HepG2 (cell line): ENCODE data around the gene XRCC5. TPM values are rescaled to one million over a fixed set of nuclear protein-coding genes. Genes with fewer than 3 reads are reported as not detected.

Experiments used
- ATAC-seq: fragments of 200-7000 bp; cut with Tn5 transposase; 3 replicates; pipeline ENCODE4 v1.9.1; 2020; ENCODE audit warnings: mild to moderate bottlenecking, moderate library complexity
- BruUV-seq: library from RNA; stranded (reverse); fragments of 400-500 nt; replicated peaks from 2 replicates; lab custom pipeline; 2021; lab: Mats Ljungman, UMichigan
- CTCF ChIA-PET: fragments of 300-600 bp; formaldehyde crosslinking; extraction: SDS; loops from one replicate; lab custom pipeline; 2021; ENCODE audit warnings: low total read pairs, inconsistent platforms, low intra/inter-chr PET ratio; lab: Yijun Ruan, JAX
- POLR2A ChIA-PET: fragments of 350-600 bp; sonication (Branson Sonifier 250); formaldehyde crosslinking; loops from one replicate; lab custom pipeline; 2020; ENCODE audit warnings: antibody characterized with exemption, inconsistent platforms; lab: Yijun Ruan, JAX
- DNase-seq: peaks from one replicate; pipeline ENCODE4 v3.0.0-alpha.2; 2015; ENCODE audit warnings: low spot score
- FAIRE-seq: peaks from 3 replicates; lab custom pipeline; 2011; peaks lifted over from hg19 to GRCh38; lab: Jason Lieb, UNC
- H2AFZ ChIP-seq: one replicate; pipeline ENCODE4 v1.6.1; 2011; ENCODE audit warnings: low read length, inconsistent platforms
- H3K27ac ChIP-seq: fragments of 300-600 bp; 3 replicates; pipeline ENCODE4 v1.8.0; 2011; ENCODE audit warnings: mixed run types, mild to moderate bottlenecking, mixed read lengths, low read length, inconsistent platforms; ENCODE audit not compliant: insufficient read depth; ENCODE audit errors: extremely low read length
- H3K27me3 ChIP-seq, 2 experiments: fragments of 200-600 bp in 1 of 2; 2 replicates in 1 of 2; 3 replicates in 1 of 2; pipeline versions ENCODE4 v1.6.0 to v1.8.0; 2011; ENCODE audit warnings: low read length in 2 of 2, mild to moderate bottlenecking in 2 of 2, moderate library complexity in 2 of 2, inconsistent platforms in 1 of 2; ENCODE audit not compliant: insufficient read depth in 2 of 2, control insufficient read depth in 1 of 2
- H3K36me3 ChIP-seq, 2 experiments: fragments of 200-600 bp in 1 of 2; replicated peaks in 1 of 2; 2 replicates in 1 of 2; 3 replicates in 1 of 2; pipeline versions ENCODE4 v1.5.1 to v1.8.0; 2011; ENCODE audit warnings: low read length in 2 of 2, inconsistent platforms in 1 of 2; ENCODE audit not compliant: insufficient read depth in 2 of 2, control insufficient read depth in 1 of 2
- H3K4me1 ChIP-seq: 2 replicates; pipeline ENCODE4 v1.5.1; 2012; ENCODE audit warnings: low read length, inconsistent platforms; ENCODE audit not compliant: insufficient read depth
- H3K4me2 ChIP-seq: 2 replicates; pipeline ENCODE4 v1.6.0; 2011; ENCODE audit warnings: low read depth, low read length, inconsistent platforms
- H3K4me3 ChIP-seq, 3 experiments: fragments of 200-600 bp in 1 of 3; sonication (generic), shearing (Covaris generic) in 1 of 3; replicated peaks in 1 of 3; 2 replicates each; pipeline ENCODE4 v1.5.1; 2011 to 2016; ENCODE audit warnings: low read length in 3 of 3, inconsistent platforms in 2 of 3, low read depth in 2 of 3, mild to moderate bottlenecking in 2 of 3, control low read depth in 1 of 3, mixed read lengths in 1 of 3; ENCODE audit not compliant: insufficient read depth in 1 of 3
- H3K79me2 ChIP-seq: one replicate; pipeline ENCODE4 v1.6.1; 2011; ENCODE audit warnings: low read length, inconsistent platforms; ENCODE audit not compliant: insufficient read depth
- H3K9ac ChIP-seq: 2 replicates; pipeline ENCODE4 v1.6.0; 2011; ENCODE audit warnings: mild to moderate bottlenecking, low read depth, low read length, inconsistent platforms; ENCODE audit not compliant: insufficient read depth
- H3K9me3 ChIP-seq: 2 replicates; pipeline ENCODE4 v1.5.1; 2012; ENCODE audit warnings: mild to moderate bottlenecking, low read length
- H4K20me1 ChIP-seq: 2 replicates; pipeline ENCODE4 v1.6.0; 2011; ENCODE audit warnings: inconsistent platforms, mild to moderate bottlenecking, low read length, moderate library complexity; ENCODE audit not compliant: insufficient read depth
- AGO2 ChIP-seq: fragments of 200-400 bp; formaldehyde crosslinking; optimal IDR thresholded peaks from 2 replicates; pipeline ENCODE3; 2017; ENCODE audit warnings: mild to moderate bottlenecking, low read depth, low read length, moderate library complexity
- ATAD3A ChIP-seq: sonication (generic); formaldehyde crosslinking; IDR thresholded peaks from 2 replicates; pipeline ENCODE4 v1.4.0; 2020; ENCODE audit warnings: missing genetic modification reagents
- CBX5 ChIP-seq: sonication (generic); formaldehyde crosslinking; IDR thresholded peaks from 2 replicates; pipeline ENCODE4 v1.4.0; 2020; ENCODE audit warnings: missing genetic modification reagents, borderline replicate concordance
- EP300 ChIP-seq, 3 experiments: sonication (generic) in 1 of 3; formaldehyde crosslinking in 1 of 3; IDR thresholded peaks; 2 replicates each; pipeline versions ENCODE4 v1.5.1 to v1.6.1; 2011 to 2020; ENCODE audit warnings: low read depth in 2 of 3, low read length in 2 of 3, borderline replicate concordance in 1 of 3, improper control_type of control experiment in 1 of 3, mild to moderate bottlenecking in 1 of 3, missing genetic modification reagents in 1 of 3, moderate library complexity in 1 of 3
- MTA3 ChIP-seq: sonication (generic); formaldehyde crosslinking; IDR thresholded peaks from 2 replicates; pipeline ENCODE4 v1.4.0; 2020; ENCODE audit warnings: missing genetic modification reagents
- NFIB ChIP-seq: sonication (generic); formaldehyde crosslinking; IDR thresholded peaks from 2 replicates; pipeline ENCODE4 v1.9.0; 2021; ENCODE audit warnings: missing genetic modification reagents, mild to moderate bottlenecking, borderline replicate concordance
- POLR2A ChIP-seq, 2 experiments: IDR thresholded peaks; 2 replicates each; pipeline ENCODE4 v1.6.1; 2011; ENCODE audit warnings: low read depth in 2 of 2, low read length in 2 of 2, mild to moderate bottlenecking in 1 of 2, moderate library complexity in 1 of 2; ENCODE audit not compliant: insufficient read depth in 1 of 2
- RBM22 ChIP-seq: fragments of 200-400 bp; formaldehyde crosslinking; optimal IDR thresholded peaks from 2 replicates; pipeline ENCODE3; 2017; ENCODE audit warnings: mild to moderate bottlenecking, low read length, moderate library complexity
- TEAD2 ChIP-seq: sonication (generic); formaldehyde crosslinking; IDR thresholded peaks from 2 replicates; pipeline ENCODE4 v1.9.0; 2021; ENCODE audit warnings: missing genetic modification reagents
- TP53 ChIP-seq: sonication (generic); formaldehyde crosslinking; conservative IDR thresholded peaks from 2 replicates; pipeline ENCODE4 v1.4.0; 2020; ENCODE audit warnings: missing genetic modification reagents
- ZBTB21 ChIP-seq: sonication (generic); formaldehyde crosslinking; IDR thresholded peaks from 2 replicates; pipeline ENCODE4 v1.4.0; 2020; ENCODE audit warnings: missing genetic modification reagents
- ZIK1 ChIP-seq: sonication (generic); formaldehyde crosslinking; IDR thresholded peaks from 2 replicates; pipeline ENCODE4 v1.5.0; 2020; ENCODE audit warnings: mild to moderate bottlenecking, low read depth, missing genetic modification reagents, borderline replicate concordance
- ZNF564 ChIP-seq: sonication (generic); formaldehyde crosslinking; IDR thresholded peaks from 2 replicates; pipeline ENCODE4 v1.8.1; 2023; ENCODE audit warnings: mild to moderate bottlenecking, missing genetic modification reagents
- ZNF737 ChIP-seq: sonication (generic); formaldehyde crosslinking; IDR thresholded peaks from 2 replicates; pipeline ENCODE4 v1.5.0; 2020; ENCODE audit warnings: missing genetic modification reagents, mild to moderate bottlenecking, borderline replicate concordance
- ZNF788 ChIP-seq: sonication (generic); formaldehyde crosslinking; IDR thresholded peaks from 2 replicates; pipeline ENCODE4 v1.5.0; 2020; ENCODE audit warnings: mild to moderate bottlenecking, missing genetic modification reagents, borderline replicate concordance
- ZSCAN25 ChIP-seq: sonication (generic); formaldehyde crosslinking; IDR thresholded peaks from 2 replicates; pipeline ENCODE4 v1.8.0; 2022; ENCODE audit warnings: mild to moderate bottlenecking, missing genetic modification reagents
- WGBS: methylation state at CpG from one replicate; pipeline ENCODE4 v1.1.6; 2017; ENCODE audit warnings: low lambda C conversion rate; 5-methylcytosine and 5-hydroxymethylcytosine counted together
- in situ Hi-C: cut with HindIII; loops from 2 replicates; pipeline ENCODE4 v1.10.0; 2017; ENCODE audit warnings: low pct_unique_long_range_greater_than_20kb; ENCODE audit not compliant: extremely low pct_ligation_motif_present
- intact Hi-C: fragments of 100-400 bp; cut with micrococcal nuclease; formaldehyde crosslinking; loops from one replicate; pipeline ENCODE4 v1.10.0; 2022; ENCODE audit not compliant: unreplicated experiment
- polyA plus RNA-seq, 8 experiments: library from polyadenylated mRNA; depleted of rRNA in 3 of 8; stranded (reverse) in 7 of 8; unstranded in 1 of 8; fragments of >200 nt; fragmentation: Illumina TruSeq in 4 of 8; extraction: Trizol in 4 of 8; gene quantifications; 2 replicates each; pipeline versions ENCODE4 v1.2.1 to v1.2.3, GENCODE V29; 2011 to 2016; ENCODE audit warnings: low read depth in 4 of 8, missing spikeins in 1 of 8, mixed read lengths in 1 of 8; ENCODE audit not compliant: insufficient read depth in 1 of 8
- total RNA-seq, 5 experiments: library from RNA; depleted of rRNA; stranded (reverse); fragments of >200 nt; fragmentation: Illumina TruSeq; extraction: Trizol; gene quantifications; 2 replicates each; pipeline ENCODE4 v1.2.3, GENCODE V29; 2016; ENCODE audit warnings: low read depth in 1 of 5
- TF ChIP-seq, protein P1 (sequence below): IDR thresholded peaks from 2 replicates; pipeline ENCODE4 v1.6.1; 2016; ENCODE audit warnings: low read depth
- TF ChIP-seq, protein P2 (sequence below): IDR thresholded peaks from 2 replicates; pipeline ENCODE4 v1.6.1; 2018; ENCODE audit warnings: missing genetic modification reagents, mild to moderate bottlenecking, missing compliant biosample characterization

XRCC5 gene
- total and polyA plus RNA-seq, 2 of the 13 experiments (the other 11 are each of a cell fraction or from before 2014, with no cell fraction given) = 264 to 454 TPM

- H3K27me3 ChIP-seq = no peaks in the 10 kb centered on the region
- H3K9ac ChIP-seq = no peak overlapping the region
- H3K4me2 ChIP-seq = no peak overlapping the region
- DNase-seq (no peak), ATAC-seq (peak; percentile 38; the same call in 2 of the 3 replicates), FAIRE-seq (no peak)
- H3K27ac ChIP-seq = no peak overlapping the region
- POLR2A ChIA-PET = no interaction called here
- no peak overlapping the region for H3K4me3 ChIP-seq
- 0 out of 2 replicates have a peak, but pooled peaks cover 3% of the 10 kb centered on the region for H4K20me1 ChIP-seq
- 96% methylated on average over 13 of the region's 13 CpGs for WGBS
- no TSS peak for BruUV-seq
- CTCF ChIA-PET = no interaction called here
- H3K36me3 ChIP-seq = peaks cover 37 to 94% of the 10 kb centered on the region in 2 experiments
- in situ Hi-C loops (no loop called here), intact Hi-C loops (no loop called here)
- H3K4me1 ChIP-seq = no peaks in the 10 kb centered on the region
- no peaks in the 10 kb centered on the region for H3K79me2 ChIP-seq
- H2AFZ ChIP-seq = no peak overlapping the region
- H3K9me3 ChIP-seq = no peaks in the 10 kb centered on the region
- TF ChIP-seq RBM22 (peak; percentile 47), AGO2 (peak; percentile 21), POLR2A (IDR thresholded peaks at IDR 0.05; ENCODE audit: insufficient read depth in 1 of 2, low read depth in 2 of 2, low read length in 2 of 2) (0 out of 4 replicates have a peak, but pooled peaks of 1 of the 2 experiments have one; percentile 15), ZBTB21 (CRISPR knock-in tag) (no peak), ZNF564 (CRISPR knock-in tag) (no peak), ZIK1 (CRISPR knock-in tag) (no peak)
- TF ChIP-seq, protein P1, sequence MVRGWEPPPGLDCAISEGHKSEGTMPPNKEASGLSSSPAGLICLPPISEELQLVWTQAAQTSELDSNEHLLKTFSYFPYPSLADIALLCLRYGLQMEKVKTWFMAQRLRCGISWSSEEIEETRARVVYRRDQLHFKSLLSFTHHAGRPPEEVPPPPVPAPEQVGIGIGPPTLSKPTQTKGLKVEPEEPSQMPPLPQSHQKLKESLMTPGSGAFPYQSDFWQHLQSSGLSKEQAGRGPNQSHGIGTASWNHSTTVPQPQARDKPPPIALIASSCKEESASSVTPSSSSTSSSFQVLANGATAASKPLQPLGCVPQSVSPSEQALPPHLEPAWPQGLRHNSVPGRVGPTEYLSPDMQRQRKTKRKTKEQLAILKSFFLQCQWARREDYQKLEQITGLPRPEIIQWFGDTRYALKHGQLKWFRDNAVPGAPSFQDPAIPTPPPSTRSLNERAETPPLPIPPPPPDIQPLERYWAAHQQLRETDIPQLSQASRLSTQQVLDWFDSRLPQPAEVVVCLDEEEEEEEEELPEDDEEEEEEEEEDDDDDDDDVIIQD (CRISPR knock-in tag) = no peak
- TF ChIP-seq, all 625 proteins: peak for 3
Observed at GRCh38 chr2:216156822-216157221, 47.7 kb downstream of the XRCC5 start.

DNA sequence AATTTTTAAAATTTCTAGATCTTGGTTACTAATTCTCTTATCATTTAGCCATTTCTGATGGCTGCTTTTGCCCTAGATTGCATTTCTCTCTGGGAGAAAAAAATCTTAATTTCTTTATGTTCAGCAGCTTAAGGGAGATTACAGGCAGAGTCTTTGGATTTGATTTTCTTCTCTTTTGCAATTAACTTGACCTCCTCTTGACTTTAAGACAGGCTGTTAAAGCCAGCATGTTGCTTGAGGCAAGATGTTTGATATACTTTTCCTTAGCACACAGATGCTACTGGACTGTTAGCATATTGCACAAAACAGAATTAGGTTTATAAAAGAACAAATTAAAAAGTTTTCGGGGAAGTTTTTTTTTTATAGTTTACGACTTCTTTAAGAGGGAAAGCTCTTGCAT, 50.0 kb downstream of the XRCC5 start:
- no peak overlapping the region for H3K4me3 ChIP-seq
- in situ Hi-C loops = no loop called here
- POLR2A ChIA-PET = no interaction called here
- no peak overlapping the region for H2AFZ ChIP-seq
- peaks cover 38 to 94% of the 10 kb centered on the region in 2 experiments for H3K36me3 ChIP-seq
- no peaks in the 10 kb centered on the region for H3K9me3 ChIP-seq
- H3K27me3 ChIP-seq = no peaks in the 10 kb centered on the region
- BruUV-seq = no TSS peak
- WGBS = 98% methylated on average over 2 of the region's 2 CpGs
- H3K4me1 ChIP-seq = peaks cover 12% of the 10 kb centered on the region; the same call in 1 of the 2 replicates
- ATAC-seq (no peak), DNase-seq (no peak), FAIRE-seq (no peak)
- intact Hi-C loops = no loop called here
- CTCF ChIA-PET = no interaction called here
- H3K79me2 ChIP-seq = no peaks in the 10 kb centered on the region
- 0 out of 2 replicates have a peak, but pooled peaks cover 3% of the 10 kb centered on the region for H4K20me1 ChIP-seq
- no peak overlapping the region for H3K9ac ChIP-seq
- no peak overlapping the region for H3K4me2 ChIP-seq
- H3K27ac ChIP-seq = no peak overlapping the region
- TF ChIP-seq EP300 (IDR thresholded peaks at IDR 0.05; ENCODE audit: low read depth in 2 of 2, low read length in 2 of 2) (no peak), EP300 (CRISPR knock-in tag; IDR thresholded peaks at IDR 0.05; ENCODE audit: borderline replicate concordance) (no peak), MTA3 (CRISPR knock-in tag) (no peak), TP53 (CRISPR knock-in tag) (no peak), TEAD2 (no peak), AGO2 (no peak), CBX5 (CRISPR knock-in tag) (no peak), ZNF737 (CRISPR knock-in tag) (no peak), ZSCAN25 (CRISPR knock-in tag) (no peak), ATAD3A (CRISPR knock-in tag) (no peak), NFIB (CRISPR knock-in tag) (no peak), ZNF788 (no peak)
- TF ChIP-seq, protein P2, sequence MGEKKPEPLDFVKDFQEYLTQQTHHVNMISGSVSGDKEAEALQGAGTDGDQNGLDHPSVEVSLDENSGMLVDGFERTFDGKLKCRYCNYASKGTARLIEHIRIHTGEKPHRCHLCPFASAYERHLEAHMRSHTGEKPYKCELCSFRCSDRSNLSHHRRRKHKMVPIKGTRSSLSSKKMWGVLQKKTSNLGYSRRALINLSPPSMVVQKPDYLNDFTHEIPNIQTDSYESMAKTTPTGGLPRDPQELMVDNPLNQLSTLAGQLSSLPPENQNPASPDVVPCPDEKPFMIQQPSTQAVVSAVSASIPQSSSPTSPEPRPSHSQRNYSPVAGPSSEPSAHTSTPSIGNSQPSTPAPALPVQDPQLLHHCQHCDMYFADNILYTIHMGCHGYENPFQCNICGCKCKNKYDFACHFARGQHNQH = no peak
